SK-N-SH treated with all-trans-retinoic acid at 6 μM for 48 hours (cell line): Measurements from ENCODE around the gene RUNX3.

ENCODE experiments used
- ATAC-seq: fragments of 200-7000 bp; cut with Tn5 transposase; 3 replicates; pipeline ENCODE4 v1.9.1; 2020; ENCODE audit warnings: mild to moderate bottlenecking, moderate library complexity
- ARNTL ChIP-seq: fragments of 450-650 bp; formaldehyde crosslinking; IDR thresholded peaks from 2 replicates; pipeline ENCODE4 v1.5.0; 2020; ENCODE audit warnings: low read depth, mild to moderate bottlenecking, moderate library complexity, borderline replicate concordance
- CREB5 ChIP-seq: fragments of 250-450 bp; sonication (Bioruptor Pico); IDR thresholded peaks from 2 replicates; pipeline ENCODE4 v1.5.1; 2020; ENCODE audit warnings: low read depth, mild to moderate bottlenecking, moderate library complexity
- CSDC2 ChIP-seq: fragments of 250-450 bp; sonication (Bioruptor Pico); IDR thresholded peaks from 2 replicates; pipeline ENCODE4 v1.5.0; 2020; ENCODE audit warnings: mild to moderate bottlenecking, moderate library complexity
- CSRNP3 ChIP-seq: fragments of 250-450 bp; sonication (Bioruptor Pico); IDR thresholded peaks from 2 replicates; pipeline ENCODE4 v1.5.1; 2021; ENCODE audit warnings: mild to moderate bottlenecking, moderate library complexity
- GLIS3 ChIP-seq: fragments of 250-450 bp; sonication (Bioruptor Pico); IDR thresholded peaks from 2 replicates; pipeline ENCODE4 v1.5.0; 2020; ENCODE audit warnings: mild to moderate bottlenecking, moderate library complexity
- ISL1 ChIP-seq: fragments of 250-450 bp; sonication (Bioruptor Pico); IDR thresholded peaks from 2 replicates; pipeline ENCODE4 v2.1.2; 2022; ENCODE audit warnings: mild to moderate bottlenecking, moderate library complexity
- PATZ1 ChIP-seq: fragments of 250-450 bp; sonication (Bioruptor Pico); IDR thresholded peaks from 2 replicates; pipeline ENCODE4 v1.8.0; 2020; ENCODE audit warnings: mild to moderate bottlenecking, moderate library complexity, borderline replicate concordance
- POU6F1 ChIP-seq: fragments of 250-450 bp; sonication (Bioruptor Pico); IDR thresholded peaks from 2 replicates; pipeline ENCODE4 v1.8.0; 2021; ENCODE audit warnings: low read depth, mild to moderate bottlenecking, moderate library complexity, borderline replicate concordance
- PPARA ChIP-seq: fragments of 250-450 bp; sonication (Bioruptor Pico); IDR thresholded peaks from 2 replicates; pipeline ENCODE4 v1.5.0; 2020; ENCODE audit warnings: mild to moderate bottlenecking, borderline replicate concordance
- RARB ChIP-seq: fragments of 250-450 bp; sonication (Bioruptor Pico); IDR thresholded peaks from 2 replicates; pipeline ENCODE4 v1.8.0; 2021; ENCODE audit warnings: mild to moderate bottlenecking, moderate library complexity
- TOX ChIP-seq: fragments of 250-450 bp; sonication (Bioruptor Pico); IDR thresholded peaks from 2 replicates; pipeline ENCODE4 v1.8.0; 2021; ENCODE audit warnings: mild to moderate bottlenecking, moderate library complexity, borderline replicate concordance
- ZC3H10 ChIP-seq: fragments of 250-450 bp; sonication (Bioruptor Pico); IDR thresholded peaks from 2 replicates; pipeline ENCODE4 v1.5.1; 2021; ENCODE audit warnings: mild to moderate bottlenecking, moderate library complexity
- ZFP3 ChIP-seq: fragments of 250-450 bp; sonication (Bioruptor Pico); IDR thresholded peaks from 2 replicates; pipeline ENCODE4 v1.5.0; 2020; ENCODE audit warnings: mild to moderate bottlenecking, moderate library complexity
- ZFP30 ChIP-seq: fragments of 450-650 bp; formaldehyde crosslinking; IDR thresholded peaks from 2 replicates; pipeline ENCODE4 v1.5.0; 2022; ENCODE audit warnings: mild to moderate bottlenecking, moderate library complexity
- ZNF565 ChIP-seq: fragments of 450-650 bp; formaldehyde crosslinking; conservative IDR thresholded peaks from 2 replicates; pipeline ENCODE4 v1.5.0; 2020; ENCODE audit warnings: low read depth, mild to moderate bottlenecking, moderate library complexity
- ZNF70 ChIP-seq: fragments of 450-650 bp; formaldehyde crosslinking; IDR thresholded peaks from 2 replicates; pipeline ENCODE4 v1.5.0; 2020; ENCODE audit warnings: mild to moderate bottlenecking, moderate library complexity
- ZNF8 ChIP-seq: fragments of 450-650 bp; formaldehyde crosslinking; IDR thresholded peaks from 2 replicates; pipeline ENCODE4 v1.5.0; 2020; ENCODE audit warnings: mild to moderate bottlenecking, moderate library complexity
- TF ChIP-seq, protein P1 (sequence below): fragments of 250-450 bp; sonication (Bioruptor Pico); IDR thresholded peaks from 2 replicates; pipeline ENCODE4 v1.5.0; 2020; ENCODE audit warnings: mild to moderate bottlenecking, moderate library complexity

The RUNX3 gene

DNA sequence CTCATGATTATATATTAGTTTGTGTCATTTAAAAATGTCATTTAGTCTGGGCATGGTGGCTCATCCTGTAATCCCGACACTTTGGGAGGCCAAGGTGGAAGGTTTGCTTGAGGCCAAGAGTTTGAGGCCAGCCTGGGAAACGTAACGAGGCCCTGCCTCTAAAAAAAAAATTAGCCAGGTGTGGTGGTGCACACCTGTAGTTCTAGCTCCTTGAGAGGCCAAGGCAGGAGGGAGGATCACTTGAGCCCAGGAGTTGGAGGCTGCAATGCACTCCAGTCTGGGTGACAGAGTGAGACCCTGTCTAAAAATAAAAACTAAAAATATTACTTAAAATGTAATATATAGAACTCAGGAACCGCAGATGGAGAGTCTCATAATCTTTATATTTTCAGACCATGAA, 34.6 kb downstream of the RUNX3 start:
- ATAC-seq, result no peak
- TF ChIP-seq ZFP3 (CRISPR knock-in tag) (no peak), RARB (CRISPR knock-in tag) (no peak), ZNF8 (CRISPR knock-in tag) (no peak), TOX (CRISPR knock-in tag) (no peak), GLIS3 (no peak), CSDC2 (CRISPR knock-in tag) (no peak), CSRNP3 (CRISPR knock-in tag) (no peak), ZC3H10 (CRISPR knock-in tag) (no peak)

- no peak for TF ChIP-seq RARB (CRISPR knock-in tag)
- TF ChIP-seq TOX (CRISPR knock-in tag), result no peak
- TF ChIP-seq POU6F1 (CRISPR knock-in tag), result no peak
- no peak for TF ChIP-seq ZNF8 (CRISPR knock-in tag)
- TF ChIP-seq CSDC2 (CRISPR knock-in tag), result no peak
- no peak for ATAC-seq
Measured at GRCh38 chr1:24894002-24894401, 36.1 kb downstream of the RUNX3 start.

DNA sequence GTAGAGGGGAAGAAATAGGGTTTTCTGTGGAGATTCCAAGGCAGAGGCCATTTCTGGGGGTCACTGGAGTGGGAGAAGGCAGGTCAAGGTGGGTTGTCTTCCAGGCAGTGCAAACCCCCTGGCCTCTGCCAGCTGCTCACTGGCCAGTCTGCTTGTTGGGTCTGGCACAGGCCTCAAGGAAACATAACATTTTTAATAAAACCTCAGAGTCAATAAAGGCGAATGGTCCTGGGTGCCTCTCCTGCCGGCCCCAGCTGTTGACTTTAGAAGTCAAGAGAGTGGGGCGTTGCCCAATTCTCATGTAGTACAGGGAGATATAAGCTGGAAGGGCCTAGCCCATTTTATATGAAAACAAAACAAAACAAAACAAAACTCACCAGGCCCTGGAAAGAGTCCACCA, 36.6 kb downstream of the RUNX3 start:
- no peak for TF ChIP-seq ZNF70
- no peak for TF ChIP-seq ZFP3 (CRISPR knock-in tag)
- TF ChIP-seq ZFP30 (CRISPR knock-in tag), result no peak
- no peak for TF ChIP-seq ZNF565
- TF ChIP-seq PATZ1, result no peak

GRCh38 chr1:24892188-24893153, 37.6 kb downstream of the RUNX3 start:
- ATAC-seq, result no peak
- TF ChIP-seq POU6F1 (CRISPR knock-in tag) (no peak), ZNF8 (CRISPR knock-in tag) (no peak), CREB5 (CRISPR knock-in tag) (no peak), PPARA (CRISPR knock-in tag) (no peak), ZFP3 (CRISPR knock-in tag) (no peak), ISL1 (CRISPR knock-in tag) (no peak), ZNF565 (no peak), CSRNP3 (CRISPR knock-in tag) (no peak), RARB (CRISPR knock-in tag) (no peak), PATZ1 (no peak), ZNF70 (no peak), TOX (CRISPR knock-in tag) (no peak), ZFP30 (CRISPR knock-in tag) (no peak), ARNTL (no peak), ZC3H10 (CRISPR knock-in tag) (no peak)
- TF ChIP-seq, protein P1, sequence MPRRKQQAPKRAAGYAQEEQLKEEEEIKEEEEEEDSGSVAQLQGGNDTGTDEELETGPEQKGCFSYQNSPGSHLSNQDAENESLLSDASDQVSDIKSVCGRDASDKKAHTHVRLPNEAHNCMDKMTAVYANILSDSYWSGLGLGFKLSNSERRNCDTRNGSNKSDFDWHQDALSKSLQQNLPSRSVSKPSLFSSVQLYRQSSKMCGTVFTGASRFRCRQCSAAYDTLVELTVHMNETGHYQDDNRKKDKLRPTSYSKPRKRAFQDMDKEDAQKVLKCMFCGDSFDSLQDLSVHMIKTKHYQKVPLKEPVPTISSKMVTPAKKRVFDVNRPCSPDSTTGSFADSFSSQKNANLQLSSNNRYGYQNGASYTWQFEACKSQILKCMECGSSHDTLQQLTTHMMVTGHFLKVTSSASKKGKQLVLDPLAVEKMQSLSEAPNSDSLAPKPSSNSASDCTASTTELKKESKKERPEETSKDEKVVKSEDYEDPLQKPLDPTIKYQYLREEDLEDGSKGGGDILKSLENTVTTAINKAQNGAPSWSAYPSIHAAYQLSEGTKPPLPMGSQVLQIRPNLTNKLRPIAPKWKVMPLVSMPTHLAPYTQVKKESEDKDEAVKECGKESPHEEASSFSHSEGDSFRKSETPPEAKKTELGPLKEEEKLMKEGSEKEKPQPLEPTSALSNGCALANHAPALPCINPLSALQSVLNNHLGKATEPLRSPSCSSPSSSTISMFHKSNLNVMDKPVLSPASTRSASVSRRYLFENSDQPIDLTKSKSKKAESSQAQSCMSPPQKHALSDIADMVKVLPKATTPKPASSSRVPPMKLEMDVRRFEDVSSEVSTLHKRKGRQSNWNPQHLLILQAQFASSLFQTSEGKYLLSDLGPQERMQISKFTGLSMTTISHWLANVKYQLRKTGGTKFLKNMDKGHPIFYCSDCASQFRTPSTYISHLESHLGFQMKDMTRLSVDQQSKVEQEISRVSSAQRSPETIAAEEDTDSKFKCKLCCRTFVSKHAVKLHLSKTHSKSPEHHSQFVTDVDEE (CRISPR knock-in tag), result no peak

More for the DNA sequence above, 36.6 kb downstream of the RUNX3 start:
- ATAC-seq, result no peak
